HEK293T (cell line): ENCODE measurements around the gene DIP2A.

Source experiments
- ARNT ChIP-seq: fragments of 450-650 bp; IDR thresholded peaks from 2 replicates; pipeline ENCODE4 v1.6.1; 2017; ENCODE audit warnings: mild to moderate bottlenecking
- BHLHE40 ChIP-seq: fragments of 450-650 bp; IDR thresholded peaks from 2 replicates; pipeline ENCODE4 v1.6.1; 2016; ENCODE audit warnings: mild to moderate bottlenecking, moderate library complexity, borderline replicate concordance
- FOXK2 ChIP-seq: fragments of 450-650 bp; IDR thresholded peaks from 2 replicates; pipeline ENCODE4 v1.6.1; 2016; ENCODE audit warnings: mild to moderate bottlenecking
- FOXM1 ChIP-seq: fragments of 450-650 bp; IDR thresholded peaks from 2 replicates; pipeline ENCODE4 v1.6.1; 2017; ENCODE audit warnings: mild to moderate bottlenecking, borderline replicate concordance
- HDGF ChIP-seq: fragments of 450-650 bp; IDR thresholded peaks from 2 replicates; pipeline ENCODE4 v1.6.1; 2017; ENCODE audit warnings: antibody characterized with exemption, borderline replicate concordance
- NFRKB ChIP-seq: fragments of 450-650 bp; IDR thresholded peaks from 2 replicates; pipeline ENCODE4 v1.6.1; 2016; ENCODE audit warnings: mild to moderate bottlenecking, moderate library complexity
- PKNOX1 ChIP-seq: fragments of 450-650 bp; IDR thresholded peaks from 2 replicates; pipeline ENCODE4 v1.6.1; 2016
- SP1 ChIP-seq: fragments of 450-650 bp; IDR thresholded peaks from 2 replicates; pipeline ENCODE4 v1.6.1; 2017
- SUZ12 ChIP-seq: fragments of 450-650 bp; IDR thresholded peaks from 2 replicates; pipeline ENCODE4 v1.6.1; 2016; ENCODE audit warnings: mild to moderate bottlenecking
- TARDBP ChIP-seq: fragments of 450-650 bp; IDR thresholded peaks from 2 replicates; pipeline ENCODE4 v1.6.1; 2016
- ZNF384 ChIP-seq: fragments of 450-650 bp; IDR thresholded peaks from 2 replicates; pipeline ENCODE4 v1.6.1; 2016

- TF ChIP-seq PKNOX1, result no peak
- no peak for TF ChIP-seq TARDBP
- TF ChIP-seq SUZ12, result no peak
- TF ChIP-seq BHLHE40, result no peak
- no peak for TF ChIP-seq FOXK2
- no peak for TF ChIP-seq NFRKB
- no peak for TF ChIP-seq SP1
- no peak for TF ChIP-seq HDGF
- no peak for TF ChIP-seq FOXM1
- TF ChIP-seq ZNF384, result no peak
- no peak for TF ChIP-seq ARNT
Observed at GRCh38 chr21:46431448-46431847, 27.2 kb upstream of the DIP2A start.
